Keratinocyte (primary cell): ENCODE results near the gene EIF3I. TPM values are rescaled to one million over a fixed set of nuclear protein-coding genes. Genes with fewer than 3 reads are reported as not detected.

Source experiments
- DNase-seq: peaks from one replicate; pipeline ENCODE4 v3.0.0-alpha.2; 2011; ENCODE audit warnings: low read depth, missing footprints, low spot score
- FAIRE-seq: peaks from 2 replicates; lab custom pipeline; 2011; peaks lifted over from hg19 to GRCh38; lab: Jason Lieb, UNC
- H2AFZ ChIP-seq: 2 replicates; pipeline ENCODE4 v1.6.0; 2012; ENCODE audit warnings: low read length, control low read depth, inconsistent platforms; ENCODE audit not compliant: control insufficient read depth
- H3K27ac ChIP-seq: 2 replicates; pipeline ENCODE4 v1.5.1; 2011; ENCODE audit warnings: low read length; ENCODE audit not compliant: control insufficient read depth, insufficient read depth
- H3K27me3 ChIP-seq: 3 replicates; pipeline ENCODE4 v1.6.0; 2011; ENCODE audit warnings: low read length; ENCODE audit not compliant: control insufficient read depth, insufficient read depth; ENCODE audit errors: extremely low read depth
- H3K36me3 ChIP-seq, 2 experiments: 2 replicates in 1 of 2; 3 replicates in 1 of 2; pipeline ENCODE4 v1.5.1; 2011; ENCODE audit warnings: low read length in 2 of 2, mild to moderate bottlenecking in 1 of 2; ENCODE audit not compliant: control insufficient read depth in 2 of 2, insufficient read depth in 2 of 2; ENCODE audit errors: extremely low read depth in 1 of 2
- H3K4me1 ChIP-seq: 3 replicates; pipeline ENCODE4 v1.5.1; 2011; ENCODE audit warnings: low read length; ENCODE audit not compliant: control insufficient read depth, insufficient read depth; ENCODE audit errors: extremely low read depth
- H3K4me2 ChIP-seq: 3 replicates; pipeline ENCODE4 v1.6.0; 2011; ENCODE audit warnings: low read depth, low read length; ENCODE audit not compliant: control insufficient read depth, insufficient read depth; ENCODE audit errors: extremely low read depth
- H3K4me3 ChIP-seq, 3 experiments: fragments of 200-600 bp in 1 of 3; sonication (generic) in 1 of 3; 2 replicates in 2 of 3; 3 replicates in 1 of 3; pipeline ENCODE4 v1.5.1; 2011 to 2016; ENCODE audit warnings: low read length in 3 of 3, mild to moderate bottlenecking in 3 of 3, control low read depth in 2 of 3, inconsistent platforms in 1 of 3, low read depth in 1 of 3, mixed read lengths in 1 of 3, mixed run types in 1 of 3, moderate library complexity in 1 of 3; ENCODE audit not compliant: control insufficient read depth in 2 of 3, insufficient read depth in 2 of 3; ENCODE audit errors: extremely low read depth in 1 of 3
- H3K79me2 ChIP-seq: 2 replicates; pipeline ENCODE4 v1.6.0; 2012; ENCODE audit warnings: low read length; ENCODE audit not compliant: control insufficient read depth, insufficient read depth
- H3K9ac ChIP-seq: 3 replicates; pipeline ENCODE4 v1.6.0; 2011; ENCODE audit warnings: low read length; ENCODE audit not compliant: control insufficient read depth, insufficient read depth; ENCODE audit errors: extremely low read depth
- H3K9me1 ChIP-seq: 3 replicates; pipeline ENCODE4 v1.6.0; 2011; ENCODE audit warnings: low read length; ENCODE audit not compliant: control insufficient read depth, insufficient read depth; ENCODE audit errors: extremely low read depth
- H3K9me3 ChIP-seq: 2 replicates; pipeline ENCODE4 v1.5.1; 2012; ENCODE audit warnings: low read depth, low read length; ENCODE audit not compliant: control insufficient read depth
- H4K20me1 ChIP-seq: 3 replicates; pipeline ENCODE4 v1.6.0; 2011; ENCODE audit warnings: low read length; ENCODE audit not compliant: control insufficient read depth, insufficient read depth; ENCODE audit errors: extremely low read depth
- EZH2 ChIP-seq: IDR thresholded peaks from one replicate; pipeline ENCODE4 v1.6.1; 2012; ENCODE audit warnings: inconsistent platforms, mild to moderate bottlenecking, low read length, moderate library complexity
- dilution Hi-C: fragments of 300-500 bp; cut with MboI; formaldehyde crosslinking; loops from one replicate; pipeline ENCODE4 v1.7.0; 2020; ENCODE audit warnings: low sequenced_read_pairs; ENCODE audit not compliant: extremely low pct_ligation_motif_present
- polyA plus RNA-seq, 5 experiments: library from polyadenylated mRNA; depleted of rRNA in 3 of 5; stranded (reverse) in 3 of 5; stranded (forward) in 1 of 5; unstranded in 1 of 5; fragments of >200 nt; gene quantifications; 1 replicate in 1 of 5; 2 replicates in 3 of 5; 3 replicates in 1 of 5; pipeline versions ENCODE4 v1.2.1 to v1.2.3, GENCODE V29; 2011 to 2012; ENCODE audit warnings: missing spikeins in 2 of 5, low read depth in 1 of 5, low replicate concordance in 1 of 5
- TF ChIP-seq, protein P1 (sequence below), 3 experiments: IDR thresholded peaks in 1 of 3; conservative IDR thresholded peaks in 1 of 3; optimal IDR thresholded peaks in 1 of 3; 2 replicates in 2 of 3; 3 replicates in 1 of 3; pipeline versions ENCODE3 to v1.5.1; 2011; ENCODE audit warnings: low read length in 3 of 3, mild to moderate bottlenecking in 3 of 3, moderate library complexity in 2 of 3, control low read depth in 1 of 3, inconsistent platforms in 1 of 3; ENCODE audit not compliant: insufficient read depth in 2 of 3; ENCODE audit errors: extremely low read depth in 1 of 3

The EIF3I gene
- polyA plus RNA-seq, 1 donor (not counting 4 experiments of a cell fraction or from before 2014, with no cell fraction given), result 388 TPM

DNA sequence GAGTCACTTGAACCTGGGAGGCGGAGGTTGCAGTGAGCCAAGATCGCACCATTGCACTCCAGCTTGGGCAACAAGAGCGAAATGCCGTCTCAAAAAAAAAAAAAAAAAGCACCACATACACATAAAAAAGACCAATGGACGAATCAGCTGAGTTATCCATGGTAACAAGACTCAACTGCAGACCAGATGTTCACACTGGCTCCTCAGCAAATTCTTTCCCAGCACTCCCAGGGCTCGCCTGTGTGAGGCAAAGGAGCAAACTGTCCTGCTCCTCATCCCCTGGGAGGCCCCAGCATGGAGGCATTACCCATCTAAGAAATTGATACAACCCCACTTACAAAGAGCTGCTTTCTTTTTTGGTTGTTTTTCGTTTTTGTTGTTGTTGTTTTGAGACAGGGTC, 3.2 kb upstream of the EIF3I start:
- Histone ChIP-seq H3K9me1 (no peaks in the 10 kb centered on the region), H4K20me1 (no peaks in the 10 kb centered on the region), H3K9me3 (no peaks in the 10 kb centered on the region), H3K4me1 (peaks cover 39% of the 10 kb centered on the region), H2AFZ (no peak overlapping the region), H3K27ac (no peak overlapping the region), H3K9ac (no peak overlapping the region), H3K4me3 (no peak overlapping the region), H3K79me2 (peaks cover 30% of the 10 kb centered on the region), H3K4me2 (no peak overlapping the region), H3K36me3 (peaks cover 15 to 40% of the 10 kb centered on the region in 2 experiments), H3K27me3 (no peaks in the 10 kb centered on the region)
- FAIRE-seq, result no peak
- dilution Hi-C loops, result no loop called here
- DNase-seq, result no peak
- TF ChIP-seq EZH2, result no peak
- TF ChIP-seq, protein P1, sequence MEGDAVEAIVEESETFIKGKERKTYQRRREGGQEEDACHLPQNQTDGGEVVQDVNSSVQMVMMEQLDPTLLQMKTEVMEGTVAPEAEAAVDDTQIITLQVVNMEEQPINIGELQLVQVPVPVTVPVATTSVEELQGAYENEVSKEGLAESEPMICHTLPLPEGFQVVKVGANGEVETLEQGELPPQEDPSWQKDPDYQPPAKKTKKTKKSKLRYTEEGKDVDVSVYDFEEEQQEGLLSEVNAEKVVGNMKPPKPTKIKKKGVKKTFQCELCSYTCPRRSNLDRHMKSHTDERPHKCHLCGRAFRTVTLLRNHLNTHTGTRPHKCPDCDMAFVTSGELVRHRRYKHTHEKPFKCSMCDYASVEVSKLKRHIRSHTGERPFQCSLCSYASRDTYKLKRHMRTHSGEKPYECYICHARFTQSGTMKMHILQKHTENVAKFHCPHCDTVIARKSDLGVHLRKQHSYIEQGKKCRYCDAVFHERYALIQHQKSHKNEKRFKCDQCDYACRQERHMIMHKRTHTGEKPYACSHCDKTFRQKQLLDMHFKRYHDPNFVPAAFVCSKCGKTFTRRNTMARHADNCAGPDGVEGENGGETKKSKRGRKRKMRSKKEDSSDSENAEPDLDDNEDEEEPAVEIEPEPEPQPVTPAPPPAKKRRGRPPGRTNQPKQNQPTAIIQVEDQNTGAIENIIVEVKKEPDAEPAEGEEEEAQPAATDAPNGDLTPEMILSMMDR (optimal IDR thresholded peaks at IDR 0.05 in 1 of 3, IDR thresholded peaks at IDR 0.05 in 1 of 3, conservative IDR thresholded peaks at IDR 0.05 in 1 of 3; ENCODE audit: extremely low read depth in 1 of 3, insufficient read depth in 2 of 3, low read length in 3 of 3), result no peak

GRCh38 chr1:32220746-32221580, 1.2 kb upstream of the EIF3I start:
- Histone ChIP-seq H3K4me3 (peak overlapping the region; percentile 82 to 96 (median 89)), H3K27ac (peak overlapping the region; percentile 98), H2AFZ (no peak overlapping the region), H3K9me3 (no peaks in the 10 kb centered on the region), H3K9ac (peak overlapping the region; percentile 100), H3K9me1 (no peaks in the 10 kb centered on the region), H3K4me2 (peak overlapping the region; percentile 80), H4K20me1 (no peaks in the 10 kb centered on the region), H3K36me3 (peaks cover 10 to 27% of the 10 kb centered on the region in 2 experiments), H3K79me2 (peaks cover 33% of the 10 kb centered on the region), H3K27me3 (no peaks in the 10 kb centered on the region), H3K4me1 (peaks cover 33% of the 10 kb centered on the region)
- no peak for FAIRE-seq
- DNase-seq, result no peak
- dilution Hi-C loops, result no loop called here
- TF ChIP-seq, protein P1 (optimal IDR thresholded peaks at IDR 0.05 in 1 of 3, IDR thresholded peaks at IDR 0.05 in 1 of 3, conservative IDR thresholded peaks at IDR 0.05 in 1 of 3; ENCODE audit: extremely low read depth in 1 of 3, insufficient read depth in 2 of 3, low read length in 3 of 3), result no peak
- TF ChIP-seq EZH2, result no peak
